IPS-NIHi7 (cell line): Measurements from ENCODE around the gene SLC17A9.

ENCODE experiments used
- DNase-seq: peaks from one replicate; pipeline ENCODE4 v3.0.0; 2012; ENCODE audit warnings: mixed read lengths; ENCODE audit errors: extremely low spot score

The SLC17A9 gene

DNA sequence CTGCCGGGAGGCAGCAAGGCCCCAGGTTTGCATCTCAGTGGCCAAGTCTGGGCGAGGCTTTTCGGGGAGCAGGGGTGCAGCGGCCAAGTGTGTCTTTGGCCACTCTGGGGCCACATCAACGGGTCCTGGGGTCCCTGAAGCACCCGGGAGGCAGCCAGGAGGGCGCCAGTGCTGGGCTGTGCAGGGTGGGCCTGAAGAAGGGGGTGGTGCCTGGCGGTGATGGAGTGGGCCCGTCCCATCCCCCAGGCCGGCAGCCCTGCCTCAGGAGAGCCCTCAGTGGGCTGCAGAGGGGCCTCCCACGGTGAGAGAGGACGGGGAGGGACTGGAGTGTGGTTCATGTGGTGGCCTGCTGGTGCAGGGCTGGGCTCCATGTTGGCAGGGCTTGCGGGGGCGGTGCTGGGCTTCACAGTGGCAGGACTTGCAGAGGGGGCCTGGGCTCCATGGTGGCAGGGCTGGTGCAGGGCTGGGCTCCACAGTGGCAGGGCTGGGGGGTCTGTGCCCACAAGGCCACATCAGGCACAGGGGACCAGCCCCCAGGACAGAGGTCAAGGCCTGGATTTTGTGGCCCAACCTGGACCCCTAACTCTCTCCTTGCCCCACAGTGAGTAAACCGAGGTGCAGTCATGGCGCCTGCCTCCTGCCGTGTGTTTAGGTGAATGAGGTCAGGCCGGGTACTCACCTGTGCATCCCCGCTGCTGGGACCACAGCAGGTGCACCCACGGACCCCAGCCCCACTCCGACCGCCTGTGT lies 64.7 kb downstream of the SLC17A9 start:
- no peak for DNase-seq

- no peak for DNase-seq
These were observed 65.4 kb downstream of the SLC17A9 start for GRCh38 chr20:63017826-63018411.
